GM12878 (cell line): ENCODE results near the gene OXT. TPM values are rescaled to one million over a fixed set of nuclear protein-coding genes. Genes with fewer than 3 reads are reported as not detected.

Experiments
- ATAC-seq: fragments of 200-7000 bp; cut with Tn5 transposase; 3 replicates; pipeline ENCODE4 v1.9.1; 2020; ENCODE audit warnings: mild to moderate bottlenecking, moderate library complexity
- BruUV-seq: library from RNA; stranded (reverse); fragments of 400-500 nt; replicated peaks from 2 replicates; lab custom pipeline; 2021; lab: Mats Ljungman, UMichigan
- CTCF ChIA-PET: fragments of 300-600 bp; sonication (Branson Sonifier 250); formaldehyde crosslinking; extraction: SDS; loops from one replicate; lab custom pipeline; 2021; ENCODE audit warnings: inconsistent platforms; lab: Yijun Ruan, JAX
- POLR2A ChIA-PET: fragments of 350-600 bp; formaldehyde crosslinking; extraction: SDS; loops from one replicate; lab custom pipeline; 2021; ENCODE audit warnings: inconsistent platforms; lab: Charles Lee
- RAD21 ChIA-PET: fragments of 300-600 bp; sonication (Branson Sonifier 250); formaldehyde crosslinking; loops from one replicate; lab custom pipeline; 2023; ENCODE audit warnings: antibody characterized with exemption; ENCODE audit not compliant: unreplicated experiment; lab: Charles Lee
- SMC1A ChIA-PET: fragments of 300-600 bp; sonication (Branson Sonifier 250); formaldehyde crosslinking; loops from one replicate; lab custom pipeline; 2023; ENCODE audit not compliant: unreplicated experiment, uncharacterized antibody; lab: Charles Lee
- DNase-seq: peaks from one replicate; pipeline ENCODE4 v3.0.0-alpha.2; 2011; ENCODE audit warnings: low read depth, low spot score
- FAIRE-seq: peaks from 3 replicates; lab custom pipeline; 2011; peaks lifted over from hg19 to GRCh38; lab: Jason Lieb, UNC
- H2AFZ ChIP-seq: 2 replicates; pipeline ENCODE4 v1.6.0; 2011; ENCODE audit warnings: low read depth, low read length, control low read depth; ENCODE audit not compliant: control insufficient read depth
- H3K27ac ChIP-seq: 2 replicates; pipeline ENCODE4 v1.5.1; 2011; ENCODE audit warnings: control low read depth; ENCODE audit not compliant: control insufficient read depth, insufficient read depth
- H3K27me3 ChIP-seq, 2 experiments: replicated peaks in 1 of 2; 2 replicates each; pipeline versions ENCODE4 v1.6.0 to v1.6.1; 2011; ENCODE audit warnings: low read length in 1 of 2; ENCODE audit not compliant: control insufficient read depth in 2 of 2, insufficient read depth in 2 of 2
- H3K36me3 ChIP-seq, 2 experiments: 2 replicates each; pipeline ENCODE4 v1.5.1; 2011; ENCODE audit warnings: low read length in 1 of 2; ENCODE audit not compliant: control insufficient read depth in 2 of 2, insufficient read depth in 2 of 2
- H3K4me1 ChIP-seq: 2 replicates; pipeline ENCODE4 v1.6.1; 2011; ENCODE audit warnings: mild to moderate bottlenecking, low read length, moderate library complexity, mixed read lengths; ENCODE audit not compliant: control insufficient read depth, insufficient read depth
- H3K4me2 ChIP-seq: 2 replicates; pipeline ENCODE4 v1.6.0; 2011; ENCODE audit warnings: control low read depth; ENCODE audit not compliant: control insufficient read depth, insufficient read depth
- H3K4me3 ChIP-seq: fragments of 200-600 bp; sonication (generic); 2 replicates; pipeline ENCODE4 v1.5.1; 2016
- H3K79me2 ChIP-seq: 2 replicates; pipeline ENCODE4 v1.6.0; 2011; ENCODE audit warnings: low read length; ENCODE audit not compliant: control insufficient read depth, insufficient read depth
- H3K9ac ChIP-seq: 2 replicates; pipeline ENCODE4 v1.8.0; 2011; ENCODE audit warnings: low read length, control low read depth, mixed read lengths; ENCODE audit not compliant: control insufficient read depth, insufficient read depth
- H3K9me3 ChIP-seq: replicated peaks from 3 replicates; pipeline ENCODE4 v1.5.1; 2011; ENCODE audit warnings: mild to moderate bottlenecking, low read length; ENCODE audit not compliant: control insufficient read depth, insufficient read depth
- H4K20me1 ChIP-seq: 2 replicates; pipeline ENCODE4 v1.6.0; 2011; ENCODE audit not compliant: control insufficient read depth, insufficient read depth
- CEBPZ ChIP-seq: fragments of 150-350 bp; IDR thresholded peaks from 2 replicates; pipeline ENCODE4 v1.6.1; 2016; ENCODE audit warnings: low read depth, low read length
- MTA2 ChIP-seq: fragments of 450-650 bp; IDR thresholded peaks from 2 replicates; pipeline ENCODE4 v1.6.1; 2016; ENCODE audit warnings: low read depth, mild to moderate bottlenecking, moderate library complexity
- MYB ChIP-seq: fragments of 150-350 bp; IDR thresholded peaks from 2 replicates; pipeline ENCODE4 v1.6.1; 2014; ENCODE audit warnings: mild to moderate bottlenecking, low read depth, low read length, borderline replicate concordance
- NFIC ChIP-seq: IDR thresholded peaks from 2 replicates; pipeline ENCODE4 v1.6.1; 2012; ENCODE audit warnings: low read depth, mild to moderate bottlenecking, inconsistent platforms, low read length, moderate library complexity
- NKRF ChIP-seq: fragments of 450-650 bp; conservative IDR thresholded peaks from 2 replicates; pipeline ENCODE4 v1.6.1; 2017; ENCODE audit warnings: mild to moderate bottlenecking, moderate library complexity
- NR2C2 ChIP-seq: IDR thresholded peaks from 2 replicates; pipeline ENCODE4 v1.6.1; 2011; ENCODE audit warnings: borderline replicate concordance, low read depth; ENCODE audit not compliant: control insufficient read depth, insufficient read length
- NRF1 ChIP-seq: conservative IDR thresholded peaks from 2 replicates; pipeline ENCODE4 v1.6.1; 2011; ENCODE audit warnings: mild to moderate bottlenecking, low read depth, low read length, improper control_type of control experiment
- PBX3 ChIP-seq: IDR thresholded peaks from 2 replicates; pipeline ENCODE4 v1.6.1; 2011; ENCODE audit warnings: mild to moderate bottlenecking, low read depth, low read length, moderate library complexity; ENCODE audit not compliant: insufficient replicate concordance
- PKNOX1 ChIP-seq: fragments of 450-650 bp; IDR thresholded peaks from 2 replicates; pipeline ENCODE4 v1.6.1; 2016; ENCODE audit warnings: mild to moderate bottlenecking
- SIN3A ChIP-seq: IDR thresholded peaks from 2 replicates; pipeline ENCODE4 v1.6.1; 2012; ENCODE audit warnings: low read depth, low read length, improper control_type of control experiment
- SPI1 ChIP-seq: IDR thresholded peaks from 2 replicates; pipeline ENCODE4 v1.6.1; 2011; ENCODE audit warnings: low read depth, mild to moderate bottlenecking, low read length, moderate library complexity, borderline replicate concordance; ENCODE audit not compliant: insufficient read depth
- SREBF1 ChIP-seq: IDR thresholded peaks from 2 replicates; pipeline ENCODE4 v1.6.1; 2012; ENCODE audit warnings: mild to moderate bottlenecking, low read length
- USF2 ChIP-seq: IDR thresholded peaks from 2 replicates; pipeline ENCODE4 v1.6.1; 2011; ENCODE audit warnings: low read depth, low read length, improper control_type of control experiment, borderline replicate concordance
- WRNIP1 ChIP-seq: IDR thresholded peaks from 2 replicates; pipeline ENCODE4 v1.6.1; 2011; ENCODE audit warnings: low read depth, low read length, improper control_type of control experiment, borderline replicate concordance
- ZNF274 ChIP-seq: IDR thresholded peaks from one replicate; pipeline ENCODE4 v1.8.0; 2011; ENCODE audit not compliant: insufficient read length, insufficient read depth
- whole genome bisulfite sequencing: methylation state at CpG from one replicate; pipeline ENCODE4 v1.1.6; 2016; ENCODE audit warnings: low lambda C conversion rate; ENCODE audit not compliant: insufficient replicate concordance, insufficient coverage; ENCODE audit errors: missing lambda C conversion rate; 5-methylcytosine and 5-hydroxymethylcytosine counted together
- in situ Hi-C: fragments of 300-500 bp; cut with MboI; formaldehyde crosslinking; loops from 9 replicates; pipeline ENCODE4 v1.14.3; 2018; ENCODE audit warnings: mixed read lengths
- intact Hi-C: fragments of 100-400 bp; cut with micrococcal nuclease; formaldehyde crosslinking; loops from one replicate; pipeline ENCODE4 v1.14.2; 2022; ENCODE audit not compliant: unreplicated experiment
- polyA plus RNA-seq, 11 experiments: library from polyadenylated mRNA; depleted of rRNA in 4 of 11; unstranded in 6 of 11; stranded (reverse) in 5 of 11; fragments of >200 nt; fragmentation: Nextera tagmentation in 4 of 11; fragmentation: Illumina TruSeq in 1 of 11; extraction: Ambion mirVana in 4 of 11; extraction: Trizol in 1 of 11; gene quantifications; 1 replicate in 1 of 11; 2 replicates in 10 of 11; pipeline versions ENCODE4 v1.2.1 to v1.2.3, GENCODE V29; 2011 to 2016; ENCODE audit warnings: inconsistent platforms in 2 of 11, missing spikeins in 2 of 11, low read depth in 1 of 11
- total RNA-seq, 4 experiments: library from RNA; depleted of rRNA in 3 of 4; stranded (reverse); fragments of >200 nt in 3 of 4; fragmentation: Illumina TruSeq in 1 of 4; extraction: Trizol in 1 of 4; gene quantifications; 2 replicates each; pipeline versions ENCODE4 v1.2.1 to v1.2.3, GENCODE V29; 2013 to 2021

Gene OXT
- total and polyA plus RNA-seq, 10 of the 15 experiments (the other 5 are each of a cell fraction or from before 2014, with no cell fraction given): not detected

GRCh38 chr20:3107464-3108025 lies 36.1 kb downstream of the OXT start:
- no TSS peak for BruUV-seq

More at GRCh38 chr20:3107464-3108025, 36.1 kb downstream of the OXT start:
- TF ChIP-seq SPI1 (no peak), NRF1 (no peak), PBX3 (no peak), NFIC (no peak), SIN3A (no peak), SREBF1 (no peak), WRNIP1 (no peak), ZNF274 (no peak), MTA2 (no peak), PKNOX1 (no peak), USF2 (no peak), NR2C2 (no peak), CEBPZ (no peak), NKRF (no peak), MYB (no peak)
- intact Hi-C loops: no loop called here
- no peaks in the 10 kb centered on the region for H3K9me3 ChIP-seq
- no peak for ATAC-seq
- ChIA-PET SMC1A (no interaction called here), POLR2A (no interaction called here), CTCF (no interaction called here), RAD21 (no interaction called here)
- H3K36me3 ChIP-seq: no peaks in the 10 kb centered on the region; a peak in 1 of 4 replicates
- H3K4me3 ChIP-seq: no peak overlapping the region
- H4K20me1 ChIP-seq: no peaks in the 10 kb centered on the region
- H3K27me3 ChIP-seq: no peaks in the 10 kb centered on the region
- FAIRE-seq: no peak
- no peaks in the 10 kb centered on the region for H3K79me2 ChIP-seq
- no peak overlapping the region for H3K27ac ChIP-seq
- in situ Hi-C loops: no loop called here
- 99% methylated on average over 12 of the region's 12 CpGs for WGBS
- H2AFZ ChIP-seq: no peak overlapping the region
- no peaks in the 10 kb centered on the region for H3K4me1 ChIP-seq
- no peak for DNase-seq
- H3K4me2 ChIP-seq: no peak overlapping the region
- no peak overlapping the region for H3K9ac ChIP-seq
